Left ventricle myocardium inferior (tissue), 1 donor: Measurements from ENCODE around the gene KIR3DL3. TPM values are rescaled to one million over a fixed set of nuclear protein-coding genes. Genes with fewer than 3 reads are reported as not detected.
"Not testable (repeated sequence)": the region's sequence is repeated elsewhere in the genome, so short reads cannot be mapped to it uniquely, and the experiment has no call there.

Experiments used
- DNase-seq: peaks from one replicate; pipeline ENCODE4 v3.0.0-alpha.2; 2020
- H3K27ac ChIP-seq: fragments of 200-600 bp; replicated peaks from 2 replicates; pipeline ENCODE4 v1.8.0; 2021
- H3K27me3 ChIP-seq: fragments of 200-600 bp; 2 replicates; pipeline ENCODE4 v1.8.0; 2021; ENCODE audit warnings: low read depth
- H3K36me3 ChIP-seq: fragments of 200-600 bp; 2 replicates; pipeline ENCODE4 v1.8.0; 2021
- H3K4me1 ChIP-seq: fragments of 200-600 bp; 2 replicates; pipeline ENCODE4 v1.8.0; 2021
- H3K4me3 ChIP-seq: fragments of 200-600 bp; 2 replicates; pipeline ENCODE4 v1.8.0; 2021; ENCODE audit warnings: mild to moderate bottlenecking, moderate library complexity
- H3K9me3 ChIP-seq: fragments of 200-600 bp; replicated peaks from 2 replicates; pipeline ENCODE4 v1.8.0; 2021
- intact Hi-C: fragments of 100-400 bp; cut with micrococcal nuclease; formaldehyde crosslinking; loops from one replicate; pipeline ENCODE4 v1.11.0; 2022
- total RNA-seq: library from RNA; stranded (reverse); fragmentation: NEBNext Ultra II Directional; extraction: Animal tissue kit (Norgen Biotek cat#: 25700); gene quantifications from one replicate; pipeline ENCODE4 v1.2.1, GENCODE V29; 2021
- donor health status: DM: no; HTN: yes; CAD: no; lungs with severe emphysema.

KIR3DL3 gene
- total RNA-seq, 1 donor from 2014 or later = not detected

- H3K27ac ChIP-seq, H3K9me3 ChIP-seq, H3K4me1 ChIP-seq, H3K36me3 ChIP-seq, intact Hi-C loops, H3K4me3 ChIP-seq, DNase-seq: not testable (repeated sequence)
- peaks cover 14% of the 10 kb centered on the region for H3K27me3 ChIP-seq
Measured at GRCh38 chr19:54770511-54770910, 46.3 kb downstream of the KIR3DL3 start.

- H3K36me3 ChIP-seq, DNase-seq, H3K4me1 ChIP-seq, intact Hi-C loops, H3K9me3 ChIP-seq, H3K4me3 ChIP-seq, H3K27ac ChIP-seq: not testable (repeated sequence)
- H3K27me3 ChIP-seq = peaks cover 13% of the 10 kb centered on the region
Measured at GRCh38 chr19:54771018-54771960, 47.0 kb downstream of the KIR3DL3 start.

DNA sequence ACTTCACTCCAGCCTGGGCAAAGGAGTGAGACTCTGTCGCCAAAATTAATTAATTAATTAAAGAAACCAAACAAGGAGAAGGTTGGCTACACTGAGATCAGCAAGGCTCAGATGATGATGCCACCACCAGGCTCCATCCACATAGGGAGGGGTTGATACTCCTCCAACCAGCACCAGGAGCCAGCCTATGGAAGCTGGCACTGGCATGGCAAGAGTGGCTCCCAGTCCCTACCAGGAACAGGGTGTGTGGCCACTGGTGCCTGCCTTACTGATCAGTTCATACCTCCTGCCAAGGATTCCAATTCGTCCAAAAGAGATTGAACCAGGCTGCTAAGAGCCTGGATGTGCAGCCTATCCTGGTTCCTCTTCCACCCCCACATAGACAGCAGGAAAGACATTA, 48.4 kb downstream of the KIR3DL3 start:
- DNase-seq, H3K36me3 ChIP-seq, H3K9me3 ChIP-seq, intact Hi-C loops, H3K4me3 ChIP-seq, H3K27ac ChIP-seq, H3K4me1 ChIP-seq: not testable (repeated sequence)
- H3K27me3 ChIP-seq = peaks cover 10% of the 10 kb centered on the region

DNA sequence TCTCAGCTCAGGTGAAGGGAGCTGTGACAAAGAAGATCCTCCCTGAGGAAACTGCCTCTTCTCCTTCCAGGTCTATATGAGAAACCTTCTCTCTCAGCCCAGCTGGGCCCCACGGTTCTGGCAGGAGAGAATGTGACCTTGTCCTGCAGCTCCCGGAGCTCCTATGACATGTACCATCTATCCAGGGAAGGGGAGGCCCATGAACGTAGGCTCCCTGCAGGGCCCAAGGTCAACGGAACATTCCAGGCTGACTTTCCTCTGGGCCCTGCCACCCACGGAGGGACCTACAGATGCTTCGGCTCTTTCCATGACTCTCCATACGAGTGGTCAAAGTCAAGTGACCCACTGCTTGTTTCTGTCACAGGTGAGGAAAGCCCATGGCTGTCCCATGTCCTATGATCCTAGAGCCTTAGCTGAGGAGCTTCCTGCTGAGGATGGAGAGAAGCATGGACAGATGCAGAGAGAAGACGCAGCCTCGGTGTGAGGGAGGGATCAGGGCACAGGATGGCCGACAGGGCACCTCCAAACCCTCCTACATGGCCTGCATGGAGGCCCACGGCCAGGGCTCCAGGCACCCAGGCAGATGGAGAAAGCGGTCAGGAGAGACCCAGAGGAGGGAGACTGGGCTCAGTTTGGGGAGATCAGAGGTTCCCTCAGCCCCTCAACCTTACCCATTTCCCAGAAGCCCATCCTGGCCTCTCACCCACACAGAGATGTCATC, 51.0 kb downstream of the KIR3DL3 start:
- intact Hi-C loops, H3K9me3 ChIP-seq, H3K27ac ChIP-seq, H3K4me3 ChIP-seq, DNase-seq, H3K36me3 ChIP-seq, H3K4me1 ChIP-seq: not testable (repeated sequence)
- peaks cover 10% of the 10 kb centered on the region for H3K27me3 ChIP-seq

- H3K4me3 ChIP-seq, H3K9me3 ChIP-seq, DNase-seq, H3K27ac ChIP-seq, H3K36me3 ChIP-seq, H3K4me1 ChIP-seq, intact Hi-C loops: not testable (repeated sequence)
- peaks cover 10% of the 10 kb centered on the region for H3K27me3 ChIP-seq
Measured at GRCh38 chr19:54775830-54776229, 51.6 kb downstream of the KIR3DL3 start.

DNA sequence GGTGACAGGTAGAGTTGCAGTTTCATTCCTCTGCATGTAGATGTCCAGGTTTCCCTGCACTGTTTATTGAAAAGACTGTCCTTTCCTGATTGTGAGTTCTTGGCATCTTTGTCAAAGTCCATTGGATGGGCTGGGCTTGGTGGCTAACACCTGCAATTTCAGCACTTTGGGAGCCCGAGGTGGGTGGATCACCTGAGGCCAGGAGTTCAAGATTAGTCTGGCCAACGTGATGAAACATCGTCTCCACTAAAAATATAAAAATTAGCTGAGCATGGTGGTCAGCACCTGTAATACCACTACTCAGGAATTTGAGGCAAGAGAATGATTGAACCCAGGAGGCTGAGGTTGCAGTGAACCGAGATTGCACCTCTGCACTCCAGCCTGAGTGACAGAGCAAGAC, 53.6 kb downstream of the KIR3DL3 start:
- H3K9me3 ChIP-seq, H3K36me3 ChIP-seq, H3K4me3 ChIP-seq, H3K27me3 ChIP-seq, DNase-seq, H3K4me1 ChIP-seq, intact Hi-C loops, H3K27ac ChIP-seq: not testable (repeated sequence)

GRCh38 chr19:54778896-54779295, 54.7 kb downstream of the KIR3DL3 start:
- DNase-seq, H3K9me3 ChIP-seq, H3K4me3 ChIP-seq, H3K36me3 ChIP-seq, H3K4me1 ChIP-seq, H3K27ac ChIP-seq, intact Hi-C loops, H3K27me3 ChIP-seq: not testable (repeated sequence)

DNA sequence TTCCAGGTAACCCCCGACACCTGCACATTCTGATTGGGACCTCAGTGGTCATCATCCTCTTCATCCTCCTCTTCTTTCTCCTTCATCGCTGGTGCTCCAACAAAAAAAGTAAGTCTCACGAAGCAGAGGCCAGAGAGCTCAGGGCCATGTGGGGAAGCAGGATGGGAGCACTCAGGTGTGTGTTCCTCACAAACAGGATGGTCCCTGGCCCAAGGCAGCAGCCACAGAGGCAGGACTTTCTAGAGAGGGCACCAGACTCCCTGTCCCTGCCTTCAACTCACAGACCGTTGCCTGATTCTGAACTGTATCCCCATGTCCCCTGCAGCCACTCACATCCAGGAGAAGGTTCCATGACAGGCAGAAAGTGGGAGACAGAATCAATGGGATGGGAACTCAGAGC, 58.7 kb downstream of the KIR3DL3 start:
- H3K9me3 ChIP-seq, H3K4me1 ChIP-seq, H3K36me3 ChIP-seq, intact Hi-C loops, DNase-seq, H3K27ac ChIP-seq, H3K4me3 ChIP-seq: not testable (repeated sequence)
- peaks cover 28% of the 10 kb centered on the region for H3K27me3 ChIP-seq

Other genes with a start within 250 kb of the KIR3DL3 start
- gene LAIR2, start 221.6 kb upstream of the KIR3DL3 start, total RNA-seq = not detected
- 1.6 TPM for gene LILRA2, start 150.7 kb upstream of the KIR3DL3 start, total RNA-seq
- 0.22 TPM for gene LILRA1, start 130.8 kb upstream of the KIR3DL3 start, total RNA-seq
- 1.5 TPM for gene LILRB1, start 94.0 kb upstream of the KIR3DL3 start, total RNA-seq
- gene LILRB4, start 61.5 kb upstream of the KIR3DL3 start, total RNA-seq = 4.0 TPM
- gene KIR2DL3, start 14.1 kb downstream of the KIR3DL3 start, total RNA-seq = not detected
- not detected for gene KIR2DL1, start 45.4 kb downstream of the KIR3DL3 start, total RNA-seq
- gene KIR2DL4, start 79.2 kb downstream of the KIR3DL3 start, total RNA-seq = not detected
- not detected for gene KIR3DL1, start 92.0 kb downstream of the KIR3DL3 start, total RNA-seq
- not detected for gene KIR2DS4, start 108.2 kb downstream of the KIR3DL3 start, total RNA-seq
- not detected for gene KIR3DL2, start 126.0 kb downstream of the KIR3DL3 start, total RNA-seq
- not detected for gene FCAR, start 149.8 kb downstream of the KIR3DL3 start, total RNA-seq
- gene NCR1, start 181.7 kb downstream of the KIR3DL3 start, total RNA-seq = 0.30 TPM
- gene NLRP7, start 223.1 kb downstream of the KIR3DL3 start, total RNA-seq = not detected
- 0.88 TPM for gene NLRP2, start 241.9 kb downstream of the KIR3DL3 start, total RNA-seq